Activated CD4-positive, alpha-beta T cell treated with anti-CD3 and anti-CD28 coated beads, Interleukin-10, Interleukin-2, amounts not matched to agents 100 ng/mL and 50 ng/mL, durations not matched to agents 16 hours and 8 hours (primary cell): ENCODE measurements around the gene C9orf78.

Source experiments
- DNase-seq: peaks from one replicate; pipeline ENCODE4 v3.0.0-alpha.2; 2020

C9orf78 gene

GRCh38 chr9:129839324-129840023, 4.4 kb upstream of the C9orf78 start:
- DNase-seq: no peak

GRCh38 chr9:129838707-129839259, 3.7 kb upstream of the C9orf78 start:
- peak; percentile 62 for DNase-seq

- DNase-seq: peak; percentile 67
Observed at GRCh38 chr9:129836311-129837007, 1.4 kb upstream of the C9orf78 start.

GRCh38 chr9:129835860-129836223, 767 bp upstream of the C9orf78 start:
- no peak for DNase-seq

- DNase-seq: peak; percentile 46
Observed at GRCh38 chr9:129834489-129835127, 467 bp downstream of the C9orf78 start.

GRCh38 chr9:129832982-129833381, 2.1 kb downstream of the C9orf78 start:
- no peak for DNase-seq

- DNase-seq: no peak
Observed at GRCh38 chr9:129828969-129829368, 6.1 kb downstream of the C9orf78 start.

- no peak for DNase-seq
Observed at GRCh38 chr9:129828051-129828450, 7.0 kb downstream of the C9orf78 start.

- DNase-seq: no peak
Observed at GRCh38 chr9:129826759-129827158, 8.3 kb downstream of the C9orf78 start.

GRCh38 chr9:129826344-129826743, 8.7 kb downstream of the C9orf78 start:
- DNase-seq: no peak

- DNase-seq: peak; percentile 96
Observed at GRCh38 chr9:129823935-129824601, 11.0 kb downstream of the C9orf78 start, which contains the start of gene TOR1A. TOR1A (minus strand) TSS chr9:129824136; CDS start chr9:129824085, 51 bp downstream.

- DNase-seq: no peak
Observed at GRCh38 chr9:129823542-129823934, 11.5 kb downstream of the C9orf78 start.

GRCh38 chr9:129822898-129823541, 12.1 kb downstream of the C9orf78 start:
- DNase-seq: peak; percentile 55

- no peak for DNase-seq
Observed at GRCh38 chr9:129816501-129817435, 18.3 kb downstream of the C9orf78 start.

- no peak for DNase-seq
Observed at GRCh38 chr9:129815278-129815677, 19.8 kb downstream of the C9orf78 start.

GRCh38 chr9:129814432-129815223, 20.4 kb downstream of the C9orf78 start:
- no peak for DNase-seq

GRCh38 chr9:129813661-129814060, 21.4 kb downstream of the C9orf78 start:
- no peak for DNase-seq

GRCh38 chr9:129812385-129812784, 22.7 kb downstream of the C9orf78 start:
- no peak for DNase-seq

- DNase-seq: peak; percentile 22
Observed at GRCh38 chr9:129811967-129812363, 23.1 kb downstream of the C9orf78 start.

GRCh38 chr9:129810788-129811187, 24.3 kb downstream of the C9orf78 start:
- no peak for DNase-seq

GRCh38 chr9:129810116-129810515, 25.0 kb downstream of the C9orf78 start:
- no peak for DNase-seq
